Small intestine (tissue), 7 donors: ENCODE data around the gene RABAC1. TPM values are rescaled to one million over a fixed set of nuclear protein-coding genes. Genes with fewer than 3 reads are reported as not detected.

Experiments
- DNase-seq, 2 donors: peaks; one replicate each; pipeline versions ENCODE4 v3.0.0 to v3.0.0-alpha.2; 2013
- FAIRE-seq: peaks from 2 replicates; lab custom pipeline; 2012; peaks lifted over from hg19 to GRCh38; lab: Jason Lieb, UNC
- H3K27ac ChIP-seq, 3 donors: one replicate each; pipeline ENCODE4 v1.5.1; 2013; ENCODE audit warnings: low read length in 2 of 3, mild to moderate bottlenecking in 2 of 3, control low read depth in 1 of 3, inconsistent platforms in 1 of 3, low read depth in 1 of 3, moderate library complexity in 1 of 3
- H3K27me3 ChIP-seq, 3 donors: one replicate each; pipeline ENCODE4 v1.6.1; 2013; ENCODE audit warnings: low read length in 3 of 3, inconsistent platforms in 1 of 3; ENCODE audit not compliant: control insufficient read depth in 3 of 3, insufficient read depth in 3 of 3
- H3K36me3 ChIP-seq, 3 donors: one replicate each; pipeline ENCODE4 v1.6.1; 2013; ENCODE audit warnings: low read length in 3 of 3, inconsistent platforms in 1 of 3, low read depth in 1 of 3, mild to moderate bottlenecking in 1 of 3, moderate library complexity in 1 of 3; ENCODE audit not compliant: control insufficient read depth in 3 of 3, insufficient read depth in 2 of 3
- H3K4me1 ChIP-seq, 3 donors: one replicate each; pipeline ENCODE4 v1.6.1; 2013; ENCODE audit warnings: low read length in 2 of 3, inconsistent platforms in 1 of 3, low read depth in 1 of 3, mild to moderate bottlenecking in 1 of 3, moderate library complexity in 1 of 3; ENCODE audit not compliant: control insufficient read depth in 3 of 3, insufficient read depth in 2 of 3
- H3K4me3 ChIP-seq, 3 donors: one replicate each; pipeline ENCODE4 v1.5.1; 2013; ENCODE audit warnings: low read length in 3 of 3, control low read depth in 1 of 3, inconsistent platforms in 1 of 3, low read depth in 1 of 3, mild to moderate bottlenecking in 1 of 3, moderate library complexity in 1 of 3
- H3K9me3 ChIP-seq, 2 donors: one replicate each; pipeline ENCODE4 v1.6.1; 2013; ENCODE audit warnings: low read depth in 1 of 2, low read length in 1 of 2; ENCODE audit not compliant: control insufficient read depth in 2 of 2, insufficient read depth in 1 of 2
- WGBS, 3 donors: extraction: QIAGEN DNeasy Blood & Tissue Kit; methylation state at CpG; one replicate each; pipeline ENCODE4 v1.1.7; 2013; 5-methylcytosine and 5-hydroxymethylcytosine counted together
- polyA plus RNA-seq, 4 donors: library from polyadenylated mRNA; stranded (reverse) in 3 of 4; unstranded in 1 of 4; fragments of 200-250 nt in 3 of 4; fragments of 120-200 nt in 1 of 4; gene quantifications; one replicate each; pipeline versions ENCODE4 v1.2.1 to v1.2.3, GENCODE V29; 2013
- donor health status: healthy with polysubstance abuse.
- donor health status: control.
- donor health status: control.
- donor health status: Bipolar disorder and iron deficiency.
- donor health status: healthy.

RABAC1 gene
- polyA plus RNA-seq, 4 donors = 72.0 to 227 (median 194) TPM

GRCh38 chr19:41998246-41999020 is 39.3 kb upstream of the RABAC1 start:
- Histone ChIP-seq H3K4me1 (peaks cover 0 to 5% (median 0%) of the 10 kb centered on the region in 3 donors), H3K27me3 (peaks cover 8 to 75% (median 32%) of the 10 kb centered on the region in 3 donors), H3K4me3 (peak overlapping the region in 1 of 3 donors; percentile 9), H3K36me3 (no peaks in the 10 kb centered on the region), H3K27ac (no peak overlapping the region), H3K9me3 (no peaks in the 10 kb centered on the region)
- no peak for FAIRE-seq
- DNase-seq = peak; percentile 5 to 40
- 2 to 7% (median 4%) methylated on average over 37 to 64 of the region's 64 CpGs for WGBS, 3 donors

DNA sequence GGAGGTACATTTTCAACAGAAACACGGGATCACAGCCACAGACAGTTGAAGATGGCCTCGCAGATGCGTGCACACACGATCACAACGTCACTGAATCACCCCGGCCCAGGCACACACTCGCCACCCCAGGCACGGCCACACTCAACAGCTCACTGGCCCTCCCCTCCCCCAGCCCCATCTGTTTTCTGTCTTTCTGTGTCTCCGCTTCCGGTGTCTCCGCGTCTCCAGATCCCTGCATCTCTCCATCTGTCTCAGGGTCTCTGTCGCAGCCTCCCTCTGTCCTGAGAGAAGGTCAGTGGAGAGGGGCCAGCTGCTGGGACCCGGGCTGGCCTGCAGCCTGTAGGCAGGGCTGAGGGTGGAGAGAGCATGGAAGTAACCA is 38.7 kb upstream of the RABAC1 start:
- Histone ChIP-seq H3K36me3 (no peaks in the 10 kb centered on the region), H3K4me1 (peaks cover 0 to 5% (median 0%) of the 10 kb centered on the region in 3 donors), H3K27ac (no peak overlapping the region), H3K27me3 (peaks cover 8 to 79% (median 36%) of the 10 kb centered on the region in 3 donors), H3K9me3 (no peaks in the 10 kb centered on the region), H3K4me3 (no peak overlapping the region)
- FAIRE-seq (no peak), DNase-seq (no peak)
- 5 to 16% (median 12%) methylated on average over 14 of the region's 14 CpGs for WGBS, 3 donors

DNA sequence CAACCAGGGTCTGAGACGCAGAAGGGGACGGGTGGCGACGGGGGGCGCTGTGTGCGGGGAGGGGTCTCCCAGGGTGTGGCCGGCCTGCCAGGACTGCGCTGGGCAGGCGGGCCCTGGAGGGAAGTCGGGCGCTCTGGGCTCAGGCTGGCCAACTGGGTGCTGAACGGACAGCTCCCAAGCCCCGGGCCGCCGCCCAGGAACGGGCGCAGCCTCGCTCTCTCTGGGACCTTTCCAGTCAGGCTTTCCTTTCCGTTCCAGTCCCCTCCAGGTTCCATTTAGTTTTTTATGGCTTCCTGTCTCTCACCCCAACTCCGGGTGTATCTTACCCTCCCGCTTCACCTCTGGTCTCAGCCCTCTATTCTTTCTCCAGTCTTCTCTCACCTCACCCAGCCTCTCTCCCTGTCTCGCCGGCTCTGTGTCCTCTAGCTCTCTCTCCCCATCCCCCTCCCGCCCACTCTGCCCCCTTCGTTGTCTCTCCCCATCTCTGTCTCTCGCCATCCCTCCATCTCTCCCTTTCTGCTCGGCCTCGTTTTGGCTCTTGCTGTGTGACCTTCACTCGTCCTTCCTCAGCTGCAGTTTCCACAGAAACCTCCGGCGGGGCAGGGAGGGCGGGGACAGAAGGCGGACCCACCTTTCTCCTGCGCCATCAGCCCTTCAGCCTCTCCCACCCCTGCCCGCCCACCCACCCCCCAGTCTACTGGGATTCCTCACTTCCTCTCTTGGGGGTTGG is 38.2 kb upstream of the RABAC1 start:
- Histone ChIP-seq H3K27me3 (peaks cover 8 to 84% (median 33%) of the 10 kb centered on the region in 3 donors), H3K9me3 (no peaks in the 10 kb centered on the region), H3K4me1 (peaks cover 0 to 5% (median 0%) of the 10 kb centered on the region in 3 donors), H3K27ac (no peak overlapping the region), H3K4me3 (no peak overlapping the region), H3K36me3 (no peaks in the 10 kb centered on the region)
- DNase-seq (peak; percentile 6 to 55), FAIRE-seq (no peak)
- 2 to 4% (median 2%) methylated on average over 23 to 35 of the region's 35 CpGs for WGBS, 3 donors

DNA sequence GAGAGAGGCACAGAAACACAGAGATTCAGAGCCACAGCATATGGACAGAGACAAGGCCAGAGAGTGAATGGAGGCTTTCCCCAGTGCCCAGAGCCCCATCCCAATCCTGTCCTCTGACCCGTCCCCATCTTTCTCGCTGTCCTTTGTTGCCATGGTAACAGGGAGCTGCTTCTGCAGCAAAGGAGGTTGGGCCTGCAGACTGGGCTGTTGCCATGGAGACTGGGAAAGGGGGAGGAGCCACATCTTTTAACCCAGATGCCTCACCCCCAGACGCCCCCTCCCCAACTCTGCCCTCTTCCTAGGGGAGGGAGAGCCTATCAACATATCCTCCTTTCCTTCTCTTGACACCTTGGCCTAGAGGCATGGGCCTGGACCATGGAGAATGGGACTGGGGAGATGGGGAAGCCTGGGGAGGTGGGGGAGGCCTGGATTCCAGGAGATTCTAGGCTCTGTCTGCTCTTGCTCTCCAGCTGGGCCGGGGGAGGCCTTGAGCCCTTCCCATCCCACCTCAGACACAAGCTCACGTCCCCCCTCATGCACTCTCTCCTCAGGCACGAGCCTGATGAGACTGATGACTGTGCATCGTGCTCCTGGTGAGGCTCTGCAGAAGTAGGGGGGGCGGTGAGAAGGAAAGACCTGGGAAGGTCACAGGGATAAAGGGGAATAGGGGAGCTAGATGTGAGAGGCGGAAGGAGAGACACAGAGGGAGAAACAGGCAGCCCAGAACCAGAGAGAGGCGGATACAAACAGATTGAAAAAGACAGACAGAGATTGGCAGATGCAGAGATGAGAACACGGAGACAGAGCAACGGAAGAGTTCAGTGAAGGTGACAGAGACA is 37.1 kb upstream of the RABAC1 start:
- 38 to 45% (median 41%) methylated on average over 12 of the region's 12 CpGs for WGBS, 3 donors

DNA sequence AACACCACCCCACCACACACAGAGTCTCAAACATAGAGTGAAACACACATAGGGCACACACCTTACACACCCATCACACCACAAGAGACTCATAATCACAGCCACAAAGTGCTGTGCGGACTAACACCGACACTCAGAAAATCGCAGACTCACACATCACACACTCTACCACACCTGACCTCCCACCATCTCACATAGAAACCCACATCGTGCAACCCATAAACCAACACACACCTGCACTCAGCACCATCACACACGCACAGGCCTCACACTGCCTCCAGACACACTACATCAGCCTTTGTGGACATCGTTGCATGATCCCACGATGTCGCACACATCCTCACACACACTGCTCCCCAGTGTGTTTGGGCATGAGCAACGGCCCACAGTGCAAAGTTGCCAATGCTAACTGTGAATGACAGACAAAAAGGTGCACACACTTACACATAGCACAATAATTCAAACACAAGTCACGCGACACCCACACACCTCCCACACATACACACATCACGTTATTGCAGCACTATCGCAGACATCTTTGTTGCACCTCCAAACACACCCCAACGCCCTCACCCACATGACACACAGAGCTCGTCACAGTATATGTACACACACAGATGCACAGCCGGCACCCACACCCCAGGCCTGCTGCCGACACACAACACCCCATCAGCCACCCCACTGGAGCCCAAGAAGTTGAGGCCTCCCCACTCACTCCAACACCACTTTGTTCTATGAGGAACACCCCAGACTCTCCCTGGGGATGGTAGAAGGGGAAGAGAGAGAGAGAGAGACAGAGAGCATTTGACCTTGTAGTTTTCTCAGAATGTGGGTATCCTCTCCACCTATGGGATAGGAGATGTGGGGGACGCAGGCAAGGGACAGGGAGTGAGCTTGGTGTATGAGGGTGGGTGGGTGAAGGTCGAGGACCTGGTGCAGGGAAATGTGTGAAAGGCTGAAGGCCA is 36.2 kb upstream of the RABAC1 start:
- WGBS, 3 donors = 75 to 79% (median 78%) methylated on average over 19 of the region's 19 CpGs
- FAIRE-seq (no peak), DNase-seq (no peak)

More for the DNA sequence above, 37.1 kb upstream of the RABAC1 start:
- H3K4me3 ChIP-seq = no peak overlapping the region
- no peak for FAIRE-seq
- no peaks in the 10 kb centered on the region for H3K36me3 ChIP-seq
- peaks cover 8 to 75% (median 33%) of the 10 kb centered on the region in 3 donors for H3K27me3 ChIP-seq
- no peak overlapping the region for H3K27ac ChIP-seq
- H3K4me1 ChIP-seq = peaks cover 0 to 5% (median 0%) of the 10 kb centered on the region in 3 donors
- no peaks in the 10 kb centered on the region for H3K9me3 ChIP-seq
- no peak for DNase-seq

DNA sequence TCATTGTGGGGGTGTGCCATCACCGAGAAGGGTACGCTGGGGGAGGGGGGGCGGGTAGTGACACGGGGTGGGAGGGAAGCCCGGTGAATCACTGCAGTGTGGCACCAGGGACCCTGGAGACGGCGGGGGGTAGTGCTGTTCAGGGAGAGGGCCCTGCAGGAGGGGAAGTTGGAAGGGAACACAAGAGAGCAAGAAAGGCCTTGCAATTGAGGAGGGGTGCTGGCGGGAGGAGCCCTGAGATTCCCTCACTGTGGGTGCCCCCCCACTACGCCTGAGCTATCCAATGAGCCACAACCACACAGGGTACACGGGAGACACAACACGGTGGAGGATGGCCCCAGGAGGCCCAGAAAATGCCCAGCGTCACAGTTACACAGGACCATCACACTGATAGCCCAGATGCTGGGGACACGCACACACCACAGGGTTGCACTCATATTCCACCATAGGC is 35.4 kb upstream of the RABAC1 start:
- no peak for FAIRE-seq
- no peak for DNase-seq
- H3K36me3 ChIP-seq = no peaks in the 10 kb centered on the region
- H3K4me1 ChIP-seq = peaks cover 0 to 5% (median 0%) of the 10 kb centered on the region in 3 donors
- peaks cover 4 to 62% (median 27%) of the 10 kb centered on the region in 3 donors for H3K27me3 ChIP-seq
- peak overlapping the region in 1 of 3 donors; percentile 45 for H3K4me3 ChIP-seq
- WGBS, 3 donors = 25 to 26% (median 25%) methylated on average over 12 to 13 of the region's 13 CpGs
- no peak overlapping the region for H3K27ac ChIP-seq
- H3K9me3 ChIP-seq = no peaks in the 10 kb centered on the region

More for the DNA sequence above, 36.2 kb upstream of the RABAC1 start:
- H3K27ac ChIP-seq = no peak overlapping the region
- H3K27me3 ChIP-seq = peaks cover 8 to 66% (median 33%) of the 10 kb centered on the region in 3 donors
- no peaks in the 10 kb centered on the region for H3K36me3 ChIP-seq
- H3K9me3 ChIP-seq = no peaks in the 10 kb centered on the region
- peaks cover 0 to 5% (median 0%) of the 10 kb centered on the region in 3 donors for H3K4me1 ChIP-seq
- H3K4me3 ChIP-seq = no peak overlapping the region

GRCh38 chr19:41993612-41994483 is 34.7 kb upstream of the RABAC1 start, which contains the start of gene ATP1A3:
Gene ATP1A3, minus strand, starts transcription at chr19:41994230. Its CDS starts 154 bp downstream, at chr19:41994076.
- peak within 1 kb of the TSS in 2 of 3 donors; percentile 45 to 47 for H3K4me3 ChIP-seq
- peaks cover 2 to 57% (median 23%) of the 10 kb centered on the region in 3 donors for H3K27me3 ChIP-seq
- H3K4me1 ChIP-seq = peaks cover 0 to 5% (median 0%) of the 10 kb centered on the region in 3 donors
- DNase-seq = peak; percentile 36 to 39
- FAIRE-seq = no peak
- WGBS, 3 donors = 0 to 1% (median 1%) methylated on average over 47 to 84 of the region's 84 CpGs
- H3K27ac ChIP-seq = no peak within 1 kb of the TSS
- no peaks in the 10 kb centered on the region for H3K36me3 ChIP-seq
- no peaks in the 10 kb centered on the region for H3K9me3 ChIP-seq
